Measurements from ENCODE around the gene CAMTA1.

GRCh38 chr1:7375329-7375728 is 590.1 kb downstream of the CAMTA1 start:
- TF ChIP-seq CTCF (IDR thresholded peaks at IDR 0.05) (no peak), EZH2phosphoT487 (IDR thresholded peaks at IDR 0.05) (no peak), EZH2 (IDR thresholded peaks at IDR 0.05) (no peak)

All from neural progenitor cell (in vitro differentiated cells).